GM19043 (cell line): ENCODE results near the gene PCGF3.
"Not testable (repeated sequence)": the region's sequence is repeated elsewhere in the genome, so short reads cannot be mapped to it uniquely, and the experiment has no call there.

Experiments
- ATAC-seq: cut with Tn5 transposase; IDR thresholded peaks from one replicate; pipeline ENCODE4 v1.9.1; 2021; ENCODE audit warnings: low read depth; ENCODE audit not compliant: unreplicated experiment

The PCGF3 gene

DNA sequence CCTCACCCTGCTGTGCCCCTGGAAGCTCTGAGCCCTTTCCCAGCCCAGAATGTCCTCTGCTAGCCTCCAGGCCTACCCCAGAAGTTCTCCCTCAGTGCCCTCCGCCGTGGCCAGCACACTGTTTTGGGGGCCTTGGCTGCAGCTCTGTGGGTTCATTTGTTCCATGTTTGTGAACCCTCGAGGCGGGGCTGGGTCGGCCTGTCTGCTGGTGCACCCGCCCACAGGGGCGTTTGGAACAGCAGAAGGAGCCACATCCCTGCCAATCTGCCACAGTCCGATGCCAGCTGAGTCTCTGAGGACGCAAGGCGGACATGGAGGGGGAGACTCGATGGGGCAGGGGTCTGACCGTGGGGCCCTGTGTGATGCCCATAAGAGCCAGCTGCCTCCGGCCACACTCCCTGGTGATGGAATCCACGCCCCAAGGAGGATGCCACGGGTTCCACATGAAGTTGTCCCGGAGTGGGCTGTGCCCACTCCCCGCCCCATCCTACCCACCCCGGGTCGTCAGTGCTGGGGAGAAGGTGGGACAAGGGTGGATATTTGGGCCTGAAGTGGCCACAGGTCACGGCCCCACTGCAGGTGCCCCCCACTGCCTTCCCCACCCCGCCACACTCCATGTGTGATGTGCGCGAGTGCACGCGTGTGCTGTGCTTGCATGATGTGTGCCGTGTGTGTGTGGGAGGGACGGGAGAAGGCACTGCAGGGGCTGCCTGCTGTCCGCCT, 38.6 kb upstream of the PCGF3 start:
- no peak for ATAC-seq

DNA sequence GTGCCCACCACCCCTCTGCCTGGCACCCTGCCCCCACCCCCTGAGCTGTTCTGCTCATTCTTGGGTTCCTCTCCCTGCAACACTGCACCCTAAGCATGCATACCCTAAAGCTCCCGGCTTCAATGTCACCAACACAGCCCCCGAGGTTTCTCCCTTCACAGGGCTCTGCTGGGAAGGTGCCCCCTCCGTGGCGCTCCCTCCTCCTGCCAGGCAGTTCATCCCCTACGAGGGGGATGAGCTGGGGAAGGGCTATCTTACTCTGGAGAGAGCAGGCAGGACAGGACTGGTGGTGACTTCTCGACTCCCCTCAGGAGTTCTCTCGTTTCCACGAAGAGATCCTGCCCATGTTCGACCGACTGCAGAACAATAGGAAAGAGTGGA, 38.1 kb upstream of the PCGF3 start:
- no peak for ATAC-seq

DNA sequence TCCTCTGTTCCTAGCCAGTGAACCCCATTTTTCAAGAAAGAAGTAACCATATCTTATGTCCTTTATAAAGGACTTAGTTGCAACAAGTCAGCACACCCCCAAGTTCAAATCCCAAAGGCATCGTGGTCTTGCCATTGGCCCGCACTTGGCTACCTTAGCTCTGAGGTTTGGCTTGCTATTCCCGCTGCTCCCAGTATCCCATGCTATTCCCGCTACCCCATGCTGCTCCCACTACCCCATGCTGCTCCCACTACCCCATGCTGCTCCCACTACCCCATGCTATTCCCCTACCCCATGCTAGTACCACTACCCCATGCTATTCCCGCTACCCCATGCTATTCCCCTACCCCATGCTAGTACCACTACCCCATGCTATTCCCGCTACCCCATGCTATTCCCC, 37.4 kb upstream of the PCGF3 start:
- not testable (repeated sequence) for ATAC-seq

DNA sequence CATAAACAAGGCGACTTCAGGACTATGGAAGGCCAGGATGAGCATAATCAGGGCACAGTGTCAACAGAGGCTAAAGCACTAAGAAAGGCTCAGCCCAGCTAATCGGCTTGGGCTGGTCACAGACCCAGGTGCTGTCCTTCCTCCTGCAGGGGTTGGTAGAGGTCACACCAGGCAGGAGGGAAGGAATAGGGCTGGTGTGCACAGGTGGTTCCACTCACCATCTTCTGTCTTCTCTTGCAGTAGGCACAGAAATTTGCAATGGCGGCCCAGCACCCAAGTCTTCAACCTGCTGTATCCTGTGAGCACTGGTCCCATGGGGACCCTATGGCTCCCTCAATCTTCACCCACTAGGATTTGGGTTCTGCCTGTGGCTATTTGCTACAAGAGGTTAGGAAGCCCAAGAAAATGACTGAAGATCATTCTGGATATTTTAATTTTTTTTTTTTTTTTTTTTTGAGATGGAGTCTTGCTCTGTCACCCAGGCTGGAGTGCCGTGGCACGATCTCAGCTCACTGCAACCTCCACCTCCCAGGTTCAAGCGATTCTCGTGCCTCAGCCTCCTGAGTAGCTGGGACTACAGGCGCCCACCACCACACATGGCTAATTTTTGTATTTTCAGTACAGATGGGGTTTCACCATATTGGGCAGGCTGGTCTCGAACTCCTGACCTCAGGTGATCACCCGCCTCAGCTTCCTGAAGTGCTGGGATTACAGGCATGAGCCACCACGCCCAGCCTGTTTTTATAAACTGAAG, 35.6 kb upstream of the PCGF3 start:
- not testable (repeated sequence) for ATAC-seq

DNA sequence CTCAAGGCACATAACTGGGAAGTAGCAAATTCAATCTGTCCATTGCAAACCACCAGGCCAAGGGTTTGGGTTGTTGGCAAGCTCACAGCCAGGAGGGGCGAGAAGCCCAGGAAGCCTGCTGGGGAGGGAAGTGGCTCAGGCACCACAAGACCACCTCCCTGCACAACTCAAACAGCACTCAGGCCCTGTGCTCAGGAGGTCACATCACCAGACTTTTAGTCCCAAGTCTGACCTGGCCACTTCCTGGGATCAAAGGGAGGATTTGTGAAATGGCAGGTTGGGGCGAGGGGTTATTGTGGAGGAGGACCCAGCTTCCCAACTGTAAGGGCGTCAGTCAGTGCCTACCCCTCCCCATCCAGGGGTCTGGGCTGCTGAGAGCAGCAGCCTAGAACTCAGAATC, 33.9 kb upstream of the PCGF3 start:
- no peak for ATAC-seq

DNA sequence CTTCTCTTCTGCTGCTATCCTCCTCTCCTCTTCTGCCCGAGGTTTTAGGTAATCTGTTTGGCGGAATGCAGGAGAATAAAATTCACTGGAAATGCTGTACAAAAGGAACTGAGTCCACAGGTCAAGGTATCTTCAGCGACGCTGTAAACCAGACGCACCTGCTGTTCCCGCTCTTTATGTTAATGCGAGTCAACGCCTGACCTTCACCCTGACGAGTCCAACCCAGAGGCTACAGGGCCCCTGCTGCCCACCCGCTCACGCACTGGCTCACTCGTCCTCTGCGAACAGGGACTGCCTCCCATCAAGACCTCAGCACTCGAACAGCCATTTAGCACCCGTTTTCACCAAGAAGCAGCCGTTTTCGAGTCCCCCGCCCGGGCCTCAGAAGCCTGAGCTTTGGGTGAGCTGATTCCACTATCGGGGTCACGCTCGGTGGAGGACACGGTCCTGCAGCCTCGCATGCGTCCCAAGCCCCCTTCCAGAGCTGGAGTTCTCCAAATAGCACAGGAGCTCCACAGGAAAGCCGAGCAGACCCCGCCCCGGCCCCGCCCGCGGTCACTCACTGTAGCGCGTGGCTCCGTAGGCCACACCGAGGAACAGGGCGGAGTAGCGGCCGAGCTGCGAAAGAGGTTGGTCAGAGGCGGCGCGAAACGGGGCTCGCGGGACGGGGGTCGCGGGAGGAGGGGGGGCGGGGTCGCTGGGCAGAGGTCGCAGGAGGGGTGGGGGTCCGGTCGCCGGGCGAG, 32.1 kb upstream of the PCGF3 start:
- ATAC-seq: no peak

DNA sequence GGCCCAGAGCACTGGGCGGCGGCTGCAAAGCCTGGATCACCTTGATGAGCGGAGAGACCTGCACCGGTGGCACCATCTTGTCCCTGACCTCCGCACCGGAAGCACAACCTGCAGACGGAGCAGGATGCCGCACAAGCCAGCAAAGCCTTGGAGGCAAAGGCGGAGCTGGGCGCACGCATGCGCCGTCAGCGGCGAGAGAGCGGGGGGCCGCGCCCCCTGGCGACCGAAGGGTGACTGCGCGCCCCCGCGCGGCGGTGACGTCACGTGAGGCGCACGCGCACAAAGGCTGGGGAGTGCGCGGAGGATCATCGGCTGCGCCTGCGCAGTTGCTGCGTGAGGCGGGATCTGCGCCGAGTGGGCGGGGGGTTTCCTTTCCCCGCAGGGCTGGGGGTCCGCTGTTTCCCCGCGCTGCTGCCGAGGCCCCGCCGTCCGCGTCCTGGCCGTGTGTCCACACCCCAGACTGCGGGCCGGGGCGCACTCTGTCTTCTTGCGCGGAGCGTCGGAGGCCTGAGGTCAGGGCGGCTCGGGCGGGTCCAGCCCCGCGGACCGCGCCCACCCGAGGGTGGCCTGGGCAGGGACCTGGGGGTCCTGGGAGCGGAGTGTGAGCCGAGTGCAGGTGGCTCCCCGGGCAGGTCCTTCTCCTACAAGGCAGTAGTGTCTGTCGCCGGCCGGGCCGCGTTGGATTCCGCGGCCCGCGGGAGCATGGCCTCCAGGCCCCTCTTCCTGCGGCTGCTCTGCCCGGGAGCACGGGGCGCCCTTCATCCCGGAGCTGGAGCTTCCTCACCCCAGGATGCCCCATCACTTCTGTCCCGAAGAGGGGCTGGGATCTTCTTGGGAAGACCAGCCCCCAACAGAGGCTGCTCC, 31.2 kb upstream of the PCGF3 start, which contains the start of the genes ATP5ME and MYL5:
Gene ATP5ME (minus strand): TSS at position 105 of the 864 bp plus-strand sequence. CDS start 29 bp downstream, at position 76.
Gene MYL5 (plus strand): TSS at position 371 of the 864 bp plus-strand sequence. CDS start 3,485 bp downstream, outside the sequence.
- ATAC-seq: peak; percentile 73

DNA sequence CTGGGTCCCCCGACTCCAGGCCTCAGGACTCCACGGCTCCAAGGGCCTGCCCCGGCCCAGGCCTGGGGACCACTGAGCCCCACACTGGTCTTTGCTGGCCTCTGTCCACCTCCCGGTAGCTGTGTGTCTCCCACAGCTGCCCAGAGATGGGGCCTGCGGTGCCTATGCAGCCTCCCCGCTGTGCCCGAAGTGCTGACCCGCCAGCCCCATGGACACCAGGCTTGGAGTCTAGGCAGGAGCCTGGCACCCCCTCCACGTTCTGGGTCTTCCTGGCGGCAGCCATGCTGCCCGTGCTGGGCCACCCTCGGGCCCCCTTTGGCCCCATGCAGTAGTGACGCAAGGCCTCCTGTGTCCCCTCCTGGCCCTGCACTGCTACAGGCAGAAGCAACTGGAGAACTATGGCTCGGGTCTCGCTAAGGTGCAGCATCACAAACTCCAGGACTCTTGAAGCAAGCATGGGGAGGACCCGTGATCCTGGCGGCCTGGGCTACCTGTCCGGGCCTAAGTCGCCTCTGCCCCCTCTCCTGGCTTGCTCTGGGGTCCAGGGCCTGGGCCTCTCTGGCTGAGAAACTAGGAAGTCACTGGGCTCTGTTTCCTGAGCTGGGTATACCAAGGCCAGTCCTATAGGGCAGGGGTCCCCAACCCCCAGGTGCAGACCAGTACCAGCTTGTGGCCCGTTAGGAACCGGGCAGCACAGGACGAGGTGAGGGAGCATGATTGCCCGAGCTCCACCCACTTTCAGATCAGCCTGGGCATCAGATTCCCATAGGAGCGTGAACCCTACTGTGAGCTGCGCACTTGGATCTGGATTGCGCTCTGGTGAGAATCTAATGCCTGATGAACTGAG, 30.4 kb upstream of the PCGF3 start:
- no peak for ATAC-seq

DNA sequence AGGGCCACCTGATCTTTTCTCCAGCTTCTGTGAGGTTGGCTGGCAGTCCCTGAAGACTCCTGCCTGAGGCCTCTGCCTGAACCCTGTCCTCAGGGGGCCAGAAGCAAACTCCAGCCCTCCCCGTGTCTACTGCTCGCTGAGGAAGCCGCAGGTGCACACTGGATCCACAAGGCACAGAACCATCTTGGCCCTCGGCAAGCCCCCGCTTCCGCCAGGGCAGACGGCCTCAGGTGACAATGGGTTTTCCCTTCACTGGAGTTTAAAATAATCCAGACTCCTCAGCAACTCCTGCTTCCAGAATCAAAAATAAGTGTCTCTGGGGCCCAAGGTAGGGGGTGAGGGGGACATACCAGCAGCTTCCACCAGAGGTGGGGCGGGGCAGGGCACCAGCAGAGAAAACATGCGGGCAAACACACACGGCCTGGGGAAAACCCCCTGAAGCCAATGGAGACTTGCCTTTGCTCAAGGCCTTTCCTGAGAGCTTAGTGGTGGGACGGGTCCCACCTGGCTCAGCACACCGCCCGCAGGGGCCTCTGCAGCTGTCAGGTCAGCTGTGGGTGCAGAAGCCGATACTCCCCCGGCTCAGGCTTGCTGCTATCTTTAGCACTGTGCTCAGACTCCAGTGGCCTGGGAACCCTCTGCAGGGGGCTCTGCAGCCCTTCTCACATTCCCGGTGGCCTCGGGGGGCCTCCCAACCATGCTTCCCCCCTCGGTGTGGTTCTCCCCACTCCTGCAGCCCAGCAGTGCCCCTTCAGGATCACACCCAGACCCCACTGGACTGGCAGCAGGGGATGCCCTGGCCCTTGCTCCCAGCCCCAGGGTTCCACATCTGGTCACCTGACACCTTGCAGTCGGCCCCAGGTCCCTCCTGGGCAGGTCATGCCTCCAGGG, 29.4 kb upstream of the PCGF3 start:
- ATAC-seq: peak; percentile 27

DNA sequence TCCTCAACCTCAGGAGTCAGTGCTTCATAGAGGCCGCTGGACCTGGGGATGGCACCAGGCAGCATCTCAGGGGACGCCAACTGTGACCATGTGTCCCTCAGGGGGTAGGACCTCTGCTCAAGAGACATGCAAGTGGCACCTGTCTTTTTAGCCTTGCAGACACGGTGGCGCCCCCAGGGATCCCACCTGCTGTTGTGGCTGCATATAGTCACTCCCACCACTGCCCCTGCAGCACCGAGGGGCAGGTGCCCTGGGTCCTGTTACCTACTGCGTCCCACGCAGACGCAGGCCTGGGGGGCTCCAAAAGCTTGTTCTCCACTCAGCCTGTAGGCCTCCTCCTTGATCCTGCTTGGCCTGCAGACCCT, 28.8 kb upstream of the PCGF3 start:
- ATAC-seq: no peak

DNA sequence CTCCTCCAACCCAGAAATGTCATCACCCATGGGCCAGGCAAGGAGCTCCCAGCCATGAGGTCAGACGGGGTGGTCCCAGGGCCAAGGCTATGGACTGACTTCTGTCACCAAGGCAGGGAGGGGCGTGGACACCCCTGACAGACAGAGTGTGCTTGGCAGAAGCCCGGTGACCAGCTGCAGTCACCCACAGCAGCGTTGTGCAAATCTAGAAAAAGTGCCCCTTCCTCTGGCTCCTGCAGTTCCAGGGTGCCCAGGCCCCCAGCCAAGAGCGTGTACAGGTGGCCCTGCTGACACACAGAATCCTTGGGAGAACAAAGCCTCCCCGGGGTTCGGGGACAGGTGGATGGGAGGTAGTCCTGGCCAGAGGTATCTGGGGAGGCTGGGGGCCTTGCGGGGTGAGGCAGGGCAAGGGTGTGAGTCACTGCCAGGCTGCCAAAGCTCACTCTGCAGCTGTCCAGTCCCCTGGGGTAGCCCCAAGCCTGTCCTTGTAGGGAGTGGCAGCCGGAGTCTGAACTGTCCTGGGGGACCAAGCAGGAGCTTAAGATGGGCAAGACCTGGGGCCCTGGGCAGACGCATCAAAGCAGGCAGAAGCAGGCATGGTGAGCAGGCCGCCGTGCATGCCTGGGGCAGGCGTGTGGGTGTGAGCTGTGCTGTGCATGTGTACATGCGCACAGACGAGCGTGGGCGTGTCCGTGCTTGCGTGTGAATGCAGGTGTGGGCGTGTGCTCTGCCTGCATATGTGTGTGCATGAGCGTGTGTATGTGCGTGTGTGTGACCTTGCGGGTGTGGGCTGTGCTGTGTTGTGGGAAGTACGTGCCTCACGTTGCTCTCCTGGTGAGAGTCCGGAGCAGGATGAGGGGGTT, 28.0 kb upstream of the PCGF3 start:
- no peak for ATAC-seq

DNA sequence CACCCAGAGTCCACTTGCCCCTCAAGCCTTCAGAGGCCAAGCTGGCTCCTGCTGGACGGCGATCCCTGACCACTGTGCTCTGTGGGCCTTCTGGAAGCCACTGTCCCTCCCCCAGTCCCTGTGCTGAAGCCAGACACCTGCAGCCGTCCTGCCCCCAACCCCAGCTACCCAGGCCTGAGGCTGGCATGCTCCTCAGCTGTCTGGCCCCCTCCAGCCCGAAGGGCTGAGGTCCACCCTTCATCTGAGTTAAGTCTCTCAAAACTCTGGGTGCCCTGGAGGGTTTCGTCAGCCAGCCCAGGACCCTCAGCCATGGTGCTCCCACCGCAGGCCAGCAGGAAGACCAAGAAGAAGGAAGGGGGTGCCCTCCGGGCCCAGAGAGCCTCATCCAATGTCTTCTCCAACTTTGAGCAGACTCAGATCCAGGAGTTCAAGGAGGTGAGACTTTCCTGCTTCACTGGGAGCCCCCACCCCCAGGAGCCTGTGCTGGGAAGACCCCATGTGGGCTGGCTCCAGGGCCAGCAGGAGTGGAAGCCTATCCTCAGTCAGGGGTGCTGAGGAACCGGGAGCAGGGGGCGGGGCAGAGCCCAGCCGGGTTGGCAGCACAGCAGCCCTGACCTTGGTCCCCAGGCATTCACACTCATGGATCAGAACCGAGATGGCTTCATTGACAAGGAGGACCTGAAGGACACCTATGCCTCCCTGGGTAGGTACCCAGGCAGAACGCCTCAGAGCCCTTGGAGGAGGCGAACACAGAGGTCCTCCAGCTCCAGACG, 27.1 kb upstream of the PCGF3 start:
- no peak for ATAC-seq

DNA sequence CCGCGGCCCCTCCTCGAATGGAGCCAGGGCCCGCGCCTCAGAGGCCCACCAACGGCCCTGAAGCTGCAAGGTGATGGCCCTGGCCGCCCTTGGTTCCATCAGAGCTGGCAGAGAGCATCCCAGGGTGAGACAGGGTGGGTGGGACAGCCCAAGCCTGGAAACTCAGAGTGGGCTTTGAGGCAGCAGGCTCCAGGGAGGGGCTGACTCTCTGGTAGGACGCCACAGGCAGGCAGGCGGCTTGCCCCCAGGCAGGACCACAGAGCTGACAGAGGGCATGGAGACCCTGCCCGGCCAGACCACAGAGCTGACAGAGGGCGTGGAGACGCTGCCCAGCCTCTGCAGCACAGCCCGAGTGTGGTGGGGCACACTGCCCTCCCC, 26.5 kb upstream of the PCGF3 start:
- no peak for ATAC-seq

DNA sequence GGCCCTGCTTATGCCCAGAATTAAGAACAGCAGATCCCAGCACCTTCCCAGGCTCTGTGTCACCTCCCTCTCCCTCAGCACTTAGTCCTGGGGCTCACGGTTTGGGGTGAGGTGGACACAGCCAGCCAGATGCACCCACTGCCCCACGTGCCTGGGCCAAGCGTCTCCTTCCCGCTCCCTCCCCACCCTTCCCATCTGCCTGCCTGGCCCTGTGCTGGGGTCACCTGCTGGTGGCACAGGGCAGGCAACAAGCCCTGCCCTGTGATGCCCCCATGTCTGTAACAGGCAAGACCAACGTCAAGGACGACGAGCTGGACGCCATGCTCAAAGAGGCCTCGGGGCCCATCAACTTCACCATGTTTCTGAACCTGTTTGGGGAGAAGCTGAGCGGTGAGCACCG, 26.0 kb upstream of the PCGF3 start:
- ATAC-seq: no peak

DNA sequence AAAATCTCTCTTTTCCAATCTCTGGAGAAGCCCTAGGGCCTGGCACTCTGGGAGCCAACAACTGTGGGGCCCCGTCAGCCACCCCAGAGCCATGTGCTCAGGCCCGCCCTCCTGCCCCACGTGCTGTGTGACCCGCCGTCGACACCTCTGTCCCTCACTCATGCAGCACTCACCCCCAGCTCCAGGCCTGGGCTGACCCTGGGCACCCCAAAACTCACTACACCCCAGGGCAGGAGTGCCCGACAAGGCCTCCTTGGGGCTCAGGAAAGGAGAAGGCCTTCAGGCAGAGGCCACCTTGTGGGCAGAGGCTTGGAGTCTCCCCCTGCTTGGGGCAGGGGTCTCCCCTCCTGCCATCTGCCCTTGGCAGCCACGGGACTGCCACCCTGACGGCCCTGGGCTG, 25.5 kb upstream of the PCGF3 start:
- ATAC-seq: no peak

DNA sequence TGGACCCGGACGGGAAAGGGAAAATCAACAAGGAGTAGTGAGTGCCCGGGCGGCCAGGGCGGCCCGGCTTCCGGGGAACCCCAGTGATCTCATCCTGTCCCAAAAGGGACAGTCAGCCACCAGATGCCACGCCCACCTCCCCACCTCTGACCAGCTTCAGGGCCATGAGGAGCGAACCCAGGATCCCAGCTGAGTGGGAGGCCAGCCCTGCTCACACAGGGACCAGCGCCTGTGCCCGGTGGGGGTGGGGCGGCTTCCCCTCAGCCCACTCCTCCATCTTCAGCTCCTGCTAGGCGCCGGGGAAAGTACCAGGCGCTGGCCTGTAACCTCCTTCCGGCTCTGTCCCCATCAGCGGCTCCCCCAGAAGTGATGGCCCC, 25.1 kb upstream of the PCGF3 start:
- no peak for ATAC-seq
